GM19468 (cell line): ENCODE results near the gene ACVR1.

Source experiments
- ATAC-seq: cut with Tn5 transposase; IDR thresholded peaks from one replicate; pipeline ENCODE4 v1.9.1; 2021; ENCODE audit warnings: mild to moderate bottlenecking, moderate library complexity, moderate number of reproducible peaks; ENCODE audit not compliant: unreplicated experiment; ENCODE audit errors: extremely low read depth

The ACVR1 gene

GRCh38 chr2:157876066-157876785 is at the start of gene ACVR1:
Gene ACVR1 (minus strand): TSS chr2:157876330. CDS start chr2:157799493, 76,837 bp downstream.
- ATAC-seq: peak; percentile 79

- no peak for ATAC-seq
These were observed 48.9 kb upstream of the ACVR1 start for GRCh38 chr2:157925071-157925470.

- ATAC-seq: no peak
These were observed 47.6 kb upstream of the ACVR1 start for GRCh38 chr2:157923598-157924217.

GRCh38 chr2:157922815-157923214 is 46.7 kb upstream of the ACVR1 start:
- ATAC-seq: no peak

GRCh38 chr2:157922336-157922735 is 46.2 kb upstream of the ACVR1 start:
- ATAC-seq: no peak

GRCh38 chr2:157920736-157921135 is 44.6 kb upstream of the ACVR1 start:
- ATAC-seq: no peak

- no peak for ATAC-seq
These were observed 43.1 kb upstream of the ACVR1 start for GRCh38 chr2:157919181-157919580.

- no peak for ATAC-seq
These were observed 42.2 kb upstream of the ACVR1 start for GRCh38 chr2:157918319-157918718.

- no peak for ATAC-seq
These were observed 35.6 kb upstream of the ACVR1 start for GRCh38 chr2:157911750-157912149.

GRCh38 chr2:157911246-157911645 is 35.1 kb upstream of the ACVR1 start:
- ATAC-seq: no peak

GRCh38 chr2:157905092-157905491 is 29.0 kb upstream of the ACVR1 start:
- ATAC-seq: no peak

- no peak for ATAC-seq
These were observed 27.5 kb upstream of the ACVR1 start for GRCh38 chr2:157903626-157904025.

GRCh38 chr2:157903151-157903550 is 27.0 kb upstream of the ACVR1 start:
- ATAC-seq: no peak

- ATAC-seq: no peak
These were observed 26.6 kb upstream of the ACVR1 start for GRCh38 chr2:157902692-157903091.

GRCh38 chr2:157901325-157901724 is 25.2 kb upstream of the ACVR1 start:
- ATAC-seq: no peak

- ATAC-seq: no peak
These were observed 24.6 kb upstream of the ACVR1 start for GRCh38 chr2:157900684-157901083.

- ATAC-seq: no peak
These were observed 24.1 kb upstream of the ACVR1 start for GRCh38 chr2:157900203-157900602.

- ATAC-seq: peak; percentile 80
These were observed 23.2 kb upstream of the ACVR1 start for GRCh38 chr2:157899125-157899839.

- ATAC-seq: no peak
These were observed 22.5 kb upstream of the ACVR1 start for GRCh38 chr2:157898591-157898996.

GRCh38 chr2:157897106-157897971 is 21.2 kb upstream of the ACVR1 start:
- peak; percentile 21 for ATAC-seq
